HFFc6 (cell line): ENCODE results near the gene FBXO22. TPM values are rescaled to one million over a fixed set of nuclear protein-coding genes. Genes with fewer than 3 reads are reported as not detected.

Source experiments
- DNase-seq: peaks from one replicate; pipeline ENCODE4 v3.0.0-alpha.2; 2018
- H3K27ac Mint-ChIP-seq: 2 replicates; pipeline ENCODE4 v1.8.0; 2020; ENCODE audit warnings: mild to moderate bottlenecking, mixed read lengths
- H3K27me3 Mint-ChIP-seq: 2 replicates; pipeline ENCODE4 v1.8.0; 2021; ENCODE audit warnings: mild to moderate bottlenecking, moderate library complexity, mixed read lengths; ENCODE audit not compliant: insufficient read depth
- H3K36me3 Mint-ChIP-seq: 2 replicates; pipeline ENCODE4 v1.8.0; 2021; ENCODE audit warnings: low read depth, mixed read lengths
- H3K4me1 Mint-ChIP-seq: 2 replicates; pipeline ENCODE4 v1.8.0; 2020; ENCODE audit warnings: low read depth, mixed read lengths
- H3K4me3 Mint-ChIP-seq: 2 replicates; pipeline ENCODE4 v1.8.0; 2020; ENCODE audit warnings: mild to moderate bottlenecking, moderate library complexity, mixed read lengths
- H3K9me3 Mint-ChIP-seq: 2 replicates; pipeline ENCODE4 v1.8.0; 2020; ENCODE audit warnings: mild to moderate bottlenecking, mixed read lengths
- CTCF ChIP-seq: fragments of 200-600 bp; sonication (generic); IDR thresholded peaks from 2 replicates; pipeline ENCODE4 v1.5.0; 2021; ENCODE audit warnings: antibody characterized with exemption, mild to moderate bottlenecking
- total RNA-seq, 6 experiments: library from RNA; stranded (reverse); fragmentation: NEBNext Ultra II Directional; extraction: Animal tissue kit (Norgen Biotek cat#: 25700); gene quantifications; 2 replicates in 1 of 6; 3 replicates in 5 of 6; pipeline ENCODE4 v1.2.3, GENCODE V29; 2021

The FBXO22 gene
- total RNA-seq, 6 experiments from 2014 or later: 48.1 to 51.3 (median 49.4) TPM

DNA sequence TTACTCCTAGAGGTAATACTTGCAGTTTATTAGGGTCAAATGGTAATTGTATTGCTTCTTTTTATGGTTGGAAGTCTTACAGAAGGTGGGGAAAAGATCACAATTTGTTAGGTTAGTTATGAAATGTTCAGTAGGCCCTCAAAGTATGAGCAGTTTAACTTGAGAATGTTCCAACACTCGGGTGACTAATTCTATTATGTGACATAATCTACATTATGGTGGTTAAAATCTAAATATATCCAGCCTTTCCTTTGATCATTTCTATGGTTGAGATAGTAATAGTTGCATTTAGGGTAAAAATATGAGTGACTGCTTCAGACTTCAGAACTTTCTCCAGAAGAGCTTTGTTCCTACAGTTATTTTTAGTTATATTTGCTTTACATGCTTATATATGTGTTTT lies 19.6 kb upstream of the FBXO22 start:
- peak overlapping the region; percentile 28 for H3K27ac Mint-ChIP-seq
- no peak overlapping the region for H3K4me3 Mint-ChIP-seq
- peaks cover 22% of the 10 kb centered on the region for H3K4me1 Mint-ChIP-seq
- no peaks in the 10 kb centered on the region; the same call in 1 of the 2 replicates for H3K27me3 Mint-ChIP-seq
- DNase-seq: peak; percentile 39
- peaks cover 21% of the 10 kb centered on the region for H3K36me3 Mint-ChIP-seq
- no peaks in the 10 kb centered on the region for H3K9me3 Mint-ChIP-seq
- no peak for TF ChIP-seq CTCF

- no peak for DNase-seq
- Mint-ChIP-seq H3K9me3 (no peaks in the 10 kb centered on the region), H3K36me3 (peaks cover 22% of the 10 kb centered on the region), H3K27ac (no peak overlapping the region), H3K4me1 (peaks cover 42% of the 10 kb centered on the region), H3K27me3 (no peaks in the 10 kb centered on the region), H3K4me3 (no peak overlapping the region)
- no peak for TF ChIP-seq CTCF
Measured at GRCh38 chr15:75887178-75887577, 16.5 kb upstream of the FBXO22 start.

DNA sequence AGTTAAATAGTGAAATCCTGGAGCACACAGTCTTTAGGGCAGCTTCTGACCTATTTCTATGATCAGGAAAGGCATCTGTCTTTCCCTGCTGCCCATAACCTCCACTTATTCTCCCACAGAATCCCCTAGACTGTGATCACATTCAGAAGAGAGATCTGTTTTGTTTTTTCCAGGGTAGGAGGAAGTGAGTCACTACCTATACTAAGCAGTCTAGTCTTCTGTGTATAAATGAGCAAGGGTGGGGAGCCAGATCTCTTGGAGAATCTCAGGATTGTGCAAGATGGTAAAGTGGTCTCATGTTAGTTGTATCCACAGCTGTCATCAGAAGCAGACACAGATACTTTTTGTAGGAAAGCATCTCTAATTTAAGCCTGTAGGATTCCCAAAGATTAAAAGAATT lies 11.8 kb upstream of the FBXO22 start:
- Mint-ChIP-seq H3K4me1 (peaks cover 39% of the 10 kb centered on the region), H3K27me3 (peaks cover 2% of the 10 kb centered on the region; the same call in 1 of the 2 replicates), H3K36me3 (peaks cover 25% of the 10 kb centered on the region), H3K9me3 (no peaks in the 10 kb centered on the region), H3K4me3 (peak overlapping the region; percentile 18; the same call in 1 of the 2 replicates), H3K27ac (peak overlapping the region; percentile 92)
- peak; percentile 81 for DNase-seq
- no peak for TF ChIP-seq CTCF

- TF ChIP-seq CTCF: no peak
- H3K27ac Mint-ChIP-seq: peak overlapping the region; percentile 34; the same call in 1 of the 2 replicates
- peaks cover 12% of the 10 kb centered on the region for H3K36me3 Mint-ChIP-seq
- no peaks in the 10 kb centered on the region for H3K9me3 Mint-ChIP-seq
- H3K4me3 Mint-ChIP-seq: no peak overlapping the region
- peaks cover 2% of the 10 kb centered on the region; the same call in 1 of the 2 replicates for H3K27me3 Mint-ChIP-seq
- H3K4me1 Mint-ChIP-seq: peaks cover 22% of the 10 kb centered on the region
- no peak for DNase-seq
Measured at GRCh38 chr15:75895731-75896130, 7.9 kb upstream of the FBXO22 start.

DNA sequence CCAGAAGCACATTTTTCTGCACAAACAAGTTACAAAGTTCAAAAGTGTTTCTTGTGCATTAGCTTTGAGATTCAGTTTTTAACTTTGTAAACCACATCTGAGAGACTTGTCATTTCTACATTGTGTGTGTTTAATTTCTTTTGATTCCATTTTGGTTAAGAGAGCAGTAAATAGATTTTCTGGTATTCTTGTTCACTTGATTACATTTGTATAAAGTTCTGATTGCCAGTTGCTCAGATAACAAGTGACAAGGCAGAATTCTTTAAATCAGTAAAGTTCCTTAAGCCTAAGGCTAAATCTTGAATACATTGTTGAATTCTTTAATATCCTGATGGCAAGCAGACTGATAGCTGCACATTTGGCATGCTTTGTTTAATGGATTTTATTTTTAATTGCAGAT lies 3.1 kb upstream of the FBXO22 start:
- H3K9me3 Mint-ChIP-seq: no peaks in the 10 kb centered on the region
- peaks cover 7% of the 10 kb centered on the region for H3K27me3 Mint-ChIP-seq
- TF ChIP-seq CTCF: no peak
- H3K4me1 Mint-ChIP-seq: peaks cover 27% of the 10 kb centered on the region
- peaks cover 10% of the 10 kb centered on the region for H3K36me3 Mint-ChIP-seq
- H3K27ac Mint-ChIP-seq: no peak overlapping the region
- no peak for DNase-seq
- no peak overlapping the region for H3K4me3 Mint-ChIP-seq

GRCh38 chr15:75902129-75902557 lies 1.5 kb upstream of the FBXO22 start:
- Mint-ChIP-seq H3K4me3 (peak overlapping the region; percentile 50), H3K36me3 (peaks cover 10% of the 10 kb centered on the region), H3K9me3 (no peaks in the 10 kb centered on the region), H3K4me1 (peaks cover 38% of the 10 kb centered on the region), H3K27me3 (peaks cover 8% of the 10 kb centered on the region), H3K27ac (peak overlapping the region; percentile 45; the same call in 1 of the 2 replicates)
- DNase-seq: no peak
- no peak for TF ChIP-seq CTCF
